Activated CD4-positive, alpha-beta T cell treated with anti-CD3 and anti-CD28 coated beads for 48 hours (primary cell): Measurements from ENCODE around the gene IL3RA.

Experiments
- DNase-seq: peaks from one replicate; pipeline ENCODE4 v3.0.0-alpha.2; 2020

Gene IL3RA

GRCh38 chrX:1385253-1386223 lies 49.0 kb downstream of the IL3RA start:
- DNase-seq: no peak

GRCh38 chrX:1386338-1387127 lies 49.9 kb downstream of the IL3RA start:
- peak; percentile 5 for DNase-seq

DNA sequence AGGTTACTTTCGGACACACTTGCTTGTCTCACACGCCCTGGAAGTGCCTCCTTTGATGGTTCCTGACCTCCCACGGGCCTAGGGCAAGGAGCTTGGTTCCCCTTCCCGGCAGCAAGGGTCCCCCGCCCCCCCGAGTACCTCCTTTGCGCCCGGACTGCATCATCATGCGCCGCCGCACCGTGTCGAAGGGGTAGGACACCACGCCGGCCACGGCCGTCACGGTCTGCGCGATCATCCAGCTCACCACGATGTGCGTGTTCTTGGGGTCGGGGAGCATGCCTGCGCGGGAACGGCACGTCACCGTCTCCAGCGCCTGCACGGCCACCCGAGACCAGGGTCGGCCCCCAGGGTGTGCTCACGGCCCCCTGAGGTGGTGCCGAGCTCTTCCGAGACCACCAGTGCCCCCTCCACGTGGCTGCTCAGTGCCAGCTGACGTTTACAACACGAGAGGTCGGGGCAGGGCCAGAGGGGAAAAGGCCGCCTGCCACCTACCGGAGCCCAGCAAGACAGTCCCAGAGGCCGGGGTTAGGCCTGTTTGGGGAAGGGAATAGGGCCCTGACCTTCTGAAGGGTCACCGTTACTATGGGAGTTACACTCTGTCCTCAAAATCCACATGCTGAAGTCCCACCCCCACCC lies 50.7 kb downstream of the IL3RA start:
- DNase-seq: peak; percentile 5

GRCh38 chrX:1388651-1389050 lies 52.1 kb downstream of the IL3RA start:
- DNase-seq: no peak

GRCh38 chrX:1389181-1389992 lies 52.8 kb downstream of the IL3RA start:
- peak; percentile 7 for DNase-seq

DNA sequence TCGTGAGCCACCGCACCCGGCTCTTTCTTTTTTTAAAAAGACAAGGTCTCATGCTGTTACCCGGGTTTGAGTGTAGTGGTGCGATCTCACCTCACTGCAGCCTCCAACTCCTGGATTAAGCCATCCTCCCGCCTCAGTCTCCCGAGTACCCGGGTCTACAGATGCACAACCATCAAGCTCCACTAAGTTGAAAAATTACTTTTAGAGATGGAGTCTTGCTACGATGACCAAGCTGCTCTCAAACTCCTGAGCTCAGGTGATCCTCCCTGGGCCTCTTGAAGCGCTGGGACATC lies 53.4 kb downstream of the IL3RA start:
- no peak for DNase-seq

DNA sequence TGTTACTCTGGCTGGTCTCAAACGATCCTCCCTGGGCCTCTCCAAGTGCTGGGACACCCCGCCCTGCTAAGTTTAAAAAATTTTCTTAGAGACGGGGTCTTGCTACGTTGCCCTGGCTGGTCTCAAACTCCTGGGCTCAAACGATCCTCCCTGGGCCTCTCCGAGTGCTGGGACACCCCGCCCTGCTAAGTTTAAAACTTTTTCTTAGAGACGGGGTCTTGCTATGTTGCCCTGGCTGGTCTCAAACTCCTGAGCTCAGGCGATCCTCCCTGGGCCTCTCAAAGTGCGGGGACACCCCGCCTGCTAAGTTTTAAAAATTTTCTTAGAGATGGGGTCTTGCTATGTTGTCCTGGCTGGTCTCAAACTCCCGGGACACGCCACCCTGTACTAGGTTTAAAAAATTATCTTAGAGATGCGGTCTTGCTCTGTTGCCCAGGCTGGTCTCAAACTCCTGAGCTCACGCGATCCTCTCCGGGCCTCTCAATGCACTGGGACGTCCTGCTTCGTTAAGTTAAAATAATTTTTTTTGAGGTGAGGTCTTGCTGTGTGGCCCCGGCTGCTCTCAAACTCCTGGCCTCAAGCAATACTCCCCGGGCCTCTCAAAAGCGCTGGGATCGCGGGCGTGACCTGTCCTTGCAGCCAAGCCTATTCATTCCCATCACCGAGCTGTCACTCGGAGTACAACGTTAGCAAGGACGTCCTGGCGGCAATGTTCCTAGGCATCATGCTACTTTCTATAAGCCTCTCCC lies 54.2 kb downstream of the IL3RA start:
- peak; percentile 11 for DNase-seq

DNA sequence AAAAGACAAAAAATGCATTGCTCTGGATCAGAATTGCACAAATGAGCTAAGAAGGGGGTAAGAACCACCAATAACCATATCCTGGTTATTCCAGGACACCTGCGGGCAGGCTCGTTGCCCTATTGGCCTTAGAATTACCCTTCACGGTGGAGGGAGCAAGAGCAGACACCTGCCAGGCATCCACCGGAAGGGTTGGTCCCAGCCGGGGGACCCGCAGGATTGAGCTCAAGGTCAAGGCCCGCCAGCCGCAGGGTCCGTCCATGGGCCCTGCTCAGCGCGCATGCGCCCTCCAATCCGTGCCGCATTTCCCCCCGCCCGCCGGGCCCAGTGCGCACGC lies 54.8 kb downstream of the IL3RA start:
- DNase-seq: no peak

GRCh38 chrX:1391707-1392375 lies 55.3 kb downstream of the IL3RA start, which contains the start of gene SLC25A6:
Gene SLC25A6, minus strand, starts transcription at chrX:1392113. Its CDS starts 104 bp downstream, at chrX:1392009.
- DNase-seq: peak; percentile 100

DNA sequence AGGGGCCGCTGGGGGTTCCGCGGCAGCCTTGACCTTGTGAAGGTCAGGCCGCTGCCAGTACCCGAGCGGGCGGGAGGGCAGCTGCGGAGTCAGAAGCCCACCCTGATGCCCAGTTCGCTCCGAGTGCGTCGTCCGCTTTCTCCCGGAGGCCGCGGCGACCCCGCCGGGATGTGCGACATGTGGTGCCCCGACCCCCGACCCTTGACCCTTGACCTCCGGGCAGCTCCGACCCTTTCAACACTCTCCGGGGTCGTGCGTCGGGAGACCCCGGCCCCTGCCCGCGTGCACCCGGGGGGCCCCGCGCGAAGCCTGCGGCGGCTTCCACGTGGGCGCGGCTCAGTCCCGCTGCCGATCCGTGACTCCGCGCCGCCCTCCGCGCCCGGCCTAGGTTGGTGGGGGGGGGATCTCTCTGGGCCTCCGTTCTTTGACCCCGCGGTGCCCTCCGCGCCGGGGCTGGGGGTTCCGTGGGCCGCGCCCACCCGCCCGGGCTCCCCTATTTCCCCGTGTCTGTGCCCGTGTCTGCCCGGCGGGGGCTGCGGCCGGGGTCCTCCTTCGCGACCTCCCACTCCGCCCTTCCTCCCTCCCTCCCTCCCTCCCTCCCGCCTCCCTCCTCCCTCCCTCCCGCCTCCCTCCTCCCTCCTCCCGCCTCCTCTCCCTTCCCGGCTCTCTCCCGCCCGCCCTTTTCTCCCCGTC lies 55.9 kb downstream of the IL3RA start:
- peak; percentile 73 for DNase-seq

DNA sequence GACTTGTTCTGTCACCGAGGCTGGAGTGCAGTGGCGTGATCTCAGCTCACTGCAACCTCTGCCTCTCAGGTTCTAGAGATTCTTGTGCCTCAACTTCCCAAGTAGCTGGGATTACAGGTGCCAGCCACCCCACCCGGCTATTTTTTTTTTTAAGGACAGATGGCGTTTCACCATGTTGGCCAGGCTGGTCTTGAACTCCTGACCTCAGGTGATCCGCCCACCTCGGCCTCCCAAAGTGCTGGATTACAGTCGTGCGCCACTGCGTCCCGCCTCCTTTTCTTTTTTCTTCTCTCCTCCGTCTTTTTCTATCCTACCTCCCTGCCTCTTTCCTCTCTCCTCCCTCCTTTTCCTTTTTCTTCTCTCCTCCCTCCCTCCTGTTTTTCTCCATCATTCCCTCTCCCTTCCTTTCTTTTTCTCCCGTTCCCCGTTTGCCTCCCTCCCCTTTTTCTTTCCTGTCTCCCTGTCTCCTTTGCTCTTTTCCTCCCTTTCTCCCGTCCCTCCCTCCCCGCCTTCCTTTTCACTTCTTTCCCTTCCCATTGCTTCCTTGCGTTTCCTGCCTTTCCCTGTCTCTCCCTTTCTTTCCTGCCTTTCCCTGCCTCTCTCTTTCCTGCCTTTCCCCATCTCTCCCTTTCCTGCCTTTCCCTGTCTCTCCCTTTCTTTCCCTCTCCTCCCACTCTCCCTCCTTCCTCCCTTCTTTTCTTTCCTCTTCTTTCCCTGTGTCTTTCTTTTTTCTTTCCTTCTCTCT lies 57.5 kb downstream of the IL3RA start:
- no peak for DNase-seq

GRCh38 chrX:1394731-1395501 lies 58.3 kb downstream of the IL3RA start:
- peak; percentile 7 for DNase-seq

GRCh38 chrX:1395646-1396216 lies 59.1 kb downstream of the IL3RA start:
- DNase-seq: no peak

- no peak for DNase-seq
These were observed 60.4 kb downstream of the IL3RA start for GRCh38 chrX:1397001-1397400.

- no peak for DNase-seq
These were observed 61.1 kb downstream of the IL3RA start for GRCh38 chrX:1397441-1398270.

DNA sequence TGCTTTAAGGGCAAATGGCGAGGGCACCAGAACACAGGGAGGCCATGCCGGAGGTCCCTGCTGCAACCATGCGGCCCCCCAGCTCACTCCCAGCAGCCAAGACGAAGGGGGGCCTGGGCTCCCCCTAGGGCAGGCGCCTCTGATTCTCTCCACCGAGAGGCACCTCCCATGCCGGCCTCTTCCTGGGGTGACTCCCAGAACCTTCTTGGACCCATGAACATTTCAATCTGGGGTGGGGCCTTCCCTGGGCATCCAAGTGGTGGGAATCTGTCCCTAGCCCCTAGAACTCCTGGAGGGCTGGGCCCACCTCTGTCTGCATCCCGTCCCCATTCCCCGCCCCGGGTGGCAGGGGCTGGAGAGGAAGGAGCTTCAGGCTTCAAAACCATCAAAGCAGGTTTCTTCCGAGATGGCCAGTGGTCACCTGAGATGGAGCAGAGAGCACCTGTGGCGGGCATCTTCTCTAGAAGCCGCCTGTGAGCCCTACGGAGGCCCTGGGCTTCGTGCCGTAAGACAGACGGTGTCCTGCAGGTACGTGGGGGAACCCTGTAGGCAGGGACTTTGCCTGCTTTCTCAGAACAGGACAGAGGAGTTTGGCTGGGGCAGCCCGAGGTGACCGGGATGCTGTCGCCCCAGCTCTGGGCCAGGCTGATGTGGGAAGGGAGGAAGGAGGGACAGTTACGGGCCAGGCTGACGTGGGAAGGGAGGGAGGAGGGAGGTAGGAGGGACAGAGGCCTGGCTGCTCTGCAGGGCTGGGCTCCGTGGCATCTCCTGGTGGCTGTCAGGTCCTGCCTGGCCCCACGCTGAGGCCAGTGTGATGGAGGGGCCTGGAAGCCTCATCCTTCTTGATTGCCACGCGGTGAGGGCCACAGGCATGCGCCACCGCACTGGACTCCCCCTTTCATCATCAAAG lies 62.1 kb downstream of the IL3RA start:
- DNase-seq: no peak

DNA sequence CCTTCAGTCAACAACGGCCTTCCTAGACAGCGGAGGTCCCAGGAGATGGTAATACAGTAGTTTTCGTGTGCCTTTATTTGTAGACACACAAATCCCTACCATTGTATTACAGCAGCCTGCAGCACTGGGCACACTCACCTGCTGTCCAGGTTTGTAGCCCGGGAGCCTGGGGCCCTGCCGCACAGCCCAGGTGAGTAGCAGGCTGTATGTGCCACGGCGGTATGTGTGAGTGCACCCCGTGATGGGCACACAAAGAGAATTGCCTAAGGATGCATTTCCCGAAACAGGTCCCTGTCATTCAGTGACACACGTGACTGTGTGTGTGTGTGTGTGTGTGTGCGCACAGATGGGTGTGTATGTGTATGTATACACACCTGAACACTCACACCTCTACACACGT lies 63.5 kb downstream of the IL3RA start:
- no peak for DNase-seq
